Measurements from ENCODE around the gene ING5.
"Not testable (repeated sequence)": the region's sequence is repeated elsewhere in the genome, so short reads cannot be mapped to it uniquely, and the experiment has no call there.

The ING5 gene

DNA sequence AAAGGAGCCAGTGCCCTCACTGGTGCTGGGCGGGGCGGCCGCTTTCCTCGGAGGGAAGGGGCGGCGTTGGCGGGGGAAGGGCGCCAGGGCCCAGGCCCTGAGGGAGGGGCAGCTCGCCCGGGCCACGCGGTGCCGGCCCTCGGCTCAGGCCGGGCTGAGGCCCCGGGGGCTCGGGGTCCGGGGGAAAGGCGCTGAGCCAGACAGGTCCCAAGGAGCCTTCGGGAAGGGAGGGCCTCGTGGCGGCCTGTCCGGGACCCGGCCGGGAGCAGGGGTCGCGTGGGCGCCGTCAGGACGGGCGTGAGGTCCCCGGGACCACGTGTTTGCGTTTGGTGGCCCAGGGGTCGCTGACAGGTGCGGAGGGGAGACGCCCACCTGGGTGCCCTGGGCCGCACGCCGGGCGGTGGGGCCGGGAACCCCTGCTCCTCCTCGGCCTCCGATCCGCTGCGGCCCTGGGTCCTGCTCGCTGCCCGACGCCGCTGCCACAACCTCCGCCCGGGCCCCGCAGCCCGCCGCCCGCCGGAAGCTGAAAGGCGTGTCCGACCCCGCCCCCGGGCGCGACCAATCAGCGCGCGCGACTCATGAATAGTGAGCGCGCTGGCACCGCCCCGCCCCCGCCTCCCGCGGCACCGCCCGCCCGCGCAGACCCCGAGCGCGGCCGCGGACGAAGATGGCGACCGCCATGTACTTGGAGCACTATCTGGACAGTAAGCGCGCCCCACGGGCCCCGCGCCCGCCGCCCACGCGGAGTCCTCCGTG is at the start of gene ING5:
Gene ING5 (plus strand): TSS at position 641 of the 756 bp plus-strand sequence. CDS start 27 bp downstream, at position 668.
- DNase-seq (ENCODE audit: low read depth, low spot score): peak; percentile 43

GRCh38 chr2:241652142-241652541 is 49.7 kb upstream of the ING5 start:
- no peak for DNase-seq (ENCODE audit: low read depth, low spot score)

DNA sequence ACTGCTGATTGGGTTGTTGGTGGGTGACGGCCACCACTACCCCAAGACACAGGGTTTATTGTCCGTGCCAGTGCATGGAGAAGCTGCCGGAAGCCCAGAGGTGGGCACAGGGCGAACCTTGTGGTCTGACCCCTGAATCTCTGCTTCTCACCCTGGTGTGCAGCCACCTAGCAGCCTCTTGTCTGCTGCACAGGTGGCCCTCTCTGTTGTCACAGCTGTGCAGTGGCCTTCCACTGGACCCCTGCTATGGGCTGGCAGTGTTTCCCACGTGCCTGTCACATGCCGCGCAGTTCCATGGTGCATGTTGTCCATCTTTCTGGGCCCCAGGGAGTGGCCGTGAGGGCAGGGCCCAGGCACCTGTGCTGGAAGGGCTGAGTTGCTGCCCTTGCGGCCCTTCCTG is 49.1 kb upstream of the ING5 start:
- DNase-seq (ENCODE audit: low read depth, low spot score): no peak

- DNase-seq (ENCODE audit: low read depth, low spot score): no peak
Measured at GRCh38 chr2:241653210-241653750, 48.6 kb upstream of the ING5 start.

GRCh38 chr2:241654551-241654950 is 47.3 kb upstream of the ING5 start:
- DNase-seq (ENCODE audit: low read depth, low spot score): no peak

GRCh38 chr2:241655516-241656189 is 46.2 kb upstream of the ING5 start:
- DNase-seq (ENCODE audit: low read depth, low spot score): no peak

DNA sequence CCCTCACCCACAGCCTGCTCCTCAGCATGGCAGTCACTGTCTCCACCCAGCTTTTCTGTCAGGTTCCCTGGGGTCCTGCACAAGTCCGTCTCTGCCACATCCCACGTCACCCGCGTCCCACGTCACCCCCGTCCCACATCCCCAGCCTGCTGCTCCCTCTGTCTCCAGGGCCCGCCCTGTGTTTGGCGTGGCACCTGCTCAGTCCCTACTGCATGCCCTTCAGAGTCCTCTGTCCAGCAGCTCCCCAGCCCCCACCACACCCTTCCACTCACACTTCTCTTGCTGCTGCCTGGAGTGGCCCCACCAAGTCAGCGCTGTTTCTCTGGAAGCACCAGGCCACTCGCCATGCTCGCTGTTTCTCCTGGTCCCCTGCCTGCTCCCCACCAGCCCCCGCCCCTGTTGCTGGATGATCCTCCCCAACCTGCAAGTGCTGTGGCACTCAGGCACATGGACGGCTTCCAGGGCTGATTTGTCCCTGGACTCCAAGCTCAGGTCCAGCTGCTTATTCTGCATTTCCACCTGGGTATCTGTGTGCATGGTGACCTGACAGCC is 45.6 kb upstream of the ING5 start:
- no peak for DNase-seq (ENCODE audit: low read depth, low spot score)

GRCh38 chr2:241657786-241658254 is 44.0 kb upstream of the ING5 start:
- no peak for DNase-seq (ENCODE audit: low read depth, low spot score)

GRCh38 chr2:241658296-241658695 is 43.5 kb upstream of the ING5 start:
- DNase-seq (ENCODE audit: low read depth, low spot score): no peak

GRCh38 chr2:241659150-241659739 is 42.6 kb upstream of the ING5 start:
- DNase-seq (ENCODE audit: low read depth, low spot score): no peak

DNA sequence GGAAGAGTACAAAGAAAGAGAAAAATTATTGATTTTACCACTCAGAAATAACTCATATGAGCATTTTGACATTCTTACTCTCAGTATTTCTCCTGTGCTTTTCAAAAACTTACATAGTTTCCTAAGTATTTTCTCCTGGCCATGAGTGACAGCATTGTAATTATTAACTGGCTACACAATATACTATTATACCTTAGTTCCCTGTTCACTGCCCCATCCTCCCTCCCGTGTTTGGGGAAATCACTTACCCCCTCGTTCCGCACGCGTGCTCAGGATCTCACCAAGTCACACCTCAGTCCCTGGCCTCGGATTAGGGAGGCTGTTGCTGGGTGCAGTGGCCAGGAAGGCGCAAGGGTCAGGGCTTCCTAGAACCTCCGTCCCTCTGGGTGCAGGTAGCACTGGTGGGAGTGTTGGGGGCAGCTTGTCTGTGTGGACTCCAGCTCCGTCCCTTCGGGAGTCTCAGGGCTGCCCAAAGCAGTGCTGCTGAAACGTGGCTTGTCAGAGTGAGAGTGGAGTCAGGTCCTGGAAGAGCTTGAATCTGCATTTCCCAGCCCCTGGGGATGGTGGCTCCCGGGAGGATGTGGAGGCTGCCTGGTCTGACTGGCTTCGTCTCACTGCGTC is 41.1 kb upstream of the ING5 start:
- DNase-seq (ENCODE audit: low read depth, low spot score): no peak

- not testable (repeated sequence) for DNase-seq (ENCODE audit: low read depth, low spot score)
Measured at GRCh38 chr2:241662731-241663130, 39.1 kb upstream of the ING5 start.

DNA sequence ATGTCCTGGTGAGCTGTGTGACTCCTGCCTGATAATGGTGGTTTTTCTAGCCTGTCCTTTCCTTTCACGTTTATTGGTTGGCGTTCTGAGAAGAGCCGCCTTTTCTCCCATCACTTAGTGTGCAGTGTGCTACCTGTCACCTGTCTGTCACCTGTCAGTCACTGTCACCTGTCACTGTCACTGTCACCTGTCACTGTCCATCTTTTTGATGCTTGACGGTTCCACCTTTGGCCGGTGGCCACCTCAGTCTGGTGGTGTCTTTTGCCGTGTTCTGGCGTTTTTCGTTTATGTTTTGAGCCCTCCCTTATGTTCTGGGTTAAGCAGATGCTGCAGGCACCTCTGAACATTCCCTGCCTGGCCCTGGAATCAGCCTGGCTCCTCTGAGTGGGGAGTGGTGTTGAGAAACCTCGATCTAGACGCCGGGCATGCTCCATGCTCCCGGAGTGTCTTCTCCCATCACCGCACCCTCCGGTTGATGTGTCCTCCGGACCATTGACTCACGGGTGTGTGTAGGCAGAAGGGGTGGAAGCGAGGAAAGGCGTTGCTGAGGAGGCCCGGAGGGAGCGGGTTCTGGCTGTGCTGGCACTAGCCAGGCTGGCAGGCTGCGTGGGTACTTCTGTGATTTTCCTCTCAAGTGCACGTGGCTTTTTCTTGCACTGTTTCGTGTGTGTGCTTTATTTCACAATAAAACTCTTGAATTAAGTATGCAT is 36.0 kb upstream of the ING5 start:
- no peak for DNase-seq (ENCODE audit: low read depth, low spot score)

DNA sequence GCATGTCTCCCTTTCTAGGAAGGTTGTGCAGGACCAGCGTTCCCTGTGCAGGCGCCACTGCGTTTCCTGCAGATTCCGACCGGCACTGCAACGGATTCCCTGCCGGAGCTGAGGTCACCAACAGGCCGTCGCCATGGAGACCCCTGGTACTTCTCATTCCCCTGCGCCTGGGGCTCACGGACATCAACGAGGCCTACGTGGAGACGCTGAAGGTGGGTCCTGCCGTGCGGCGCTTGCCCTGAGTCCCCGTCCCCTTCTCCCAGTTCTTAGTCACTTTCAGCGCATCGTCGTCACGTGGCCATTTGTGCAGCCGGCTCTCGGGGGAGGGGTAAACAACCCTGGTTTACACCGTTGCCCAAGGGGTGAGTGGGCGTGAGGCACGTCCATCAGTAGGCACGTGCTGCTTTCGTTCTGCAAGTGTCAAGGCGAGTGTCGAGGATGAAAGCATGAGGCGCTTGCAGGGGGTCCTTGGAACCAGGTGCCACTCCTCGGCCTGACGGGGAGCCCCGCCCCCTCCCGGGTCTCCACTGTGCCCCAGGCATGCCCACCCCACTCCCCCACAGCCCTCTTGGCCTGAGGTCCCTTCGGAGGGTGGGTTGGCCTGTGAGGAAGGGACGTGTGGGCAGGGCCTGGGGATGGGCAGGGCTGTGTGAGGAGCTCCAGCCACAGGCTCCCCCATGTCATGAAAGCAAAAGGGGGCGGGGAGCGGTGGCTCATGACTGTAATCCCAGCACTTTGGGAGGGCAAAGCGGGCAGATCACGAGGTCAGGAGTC is 35.0 kb upstream of the ING5 start:
- DNase-seq (ENCODE audit: low read depth, low spot score): no peak

DNA sequence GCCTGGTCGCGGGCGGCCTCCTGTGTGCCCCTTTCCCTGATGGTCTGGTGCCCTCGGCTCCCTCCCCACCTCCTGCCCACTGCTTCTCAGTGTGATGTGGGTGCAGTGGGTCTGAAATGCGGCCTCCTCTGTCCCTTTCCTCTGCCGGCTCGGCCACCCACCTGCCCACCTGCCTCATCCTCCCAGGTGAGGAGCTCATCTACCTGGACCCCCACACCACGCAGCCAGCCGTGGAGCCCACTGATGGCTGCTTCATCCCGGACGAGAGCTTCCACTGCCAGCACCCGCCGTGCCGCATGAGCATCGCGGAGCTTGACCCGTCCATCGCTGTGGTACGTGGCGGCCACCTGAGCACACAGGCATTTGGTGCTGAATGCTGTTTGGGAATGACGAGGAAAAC is 33.5 kb upstream of the ING5 start:
- DNase-seq (ENCODE audit: low read depth, low spot score): no peak

- no peak for DNase-seq (ENCODE audit: low read depth, low spot score)
Measured at GRCh38 chr2:241668839-241669238, 33.0 kb upstream of the ING5 start.

DNA sequence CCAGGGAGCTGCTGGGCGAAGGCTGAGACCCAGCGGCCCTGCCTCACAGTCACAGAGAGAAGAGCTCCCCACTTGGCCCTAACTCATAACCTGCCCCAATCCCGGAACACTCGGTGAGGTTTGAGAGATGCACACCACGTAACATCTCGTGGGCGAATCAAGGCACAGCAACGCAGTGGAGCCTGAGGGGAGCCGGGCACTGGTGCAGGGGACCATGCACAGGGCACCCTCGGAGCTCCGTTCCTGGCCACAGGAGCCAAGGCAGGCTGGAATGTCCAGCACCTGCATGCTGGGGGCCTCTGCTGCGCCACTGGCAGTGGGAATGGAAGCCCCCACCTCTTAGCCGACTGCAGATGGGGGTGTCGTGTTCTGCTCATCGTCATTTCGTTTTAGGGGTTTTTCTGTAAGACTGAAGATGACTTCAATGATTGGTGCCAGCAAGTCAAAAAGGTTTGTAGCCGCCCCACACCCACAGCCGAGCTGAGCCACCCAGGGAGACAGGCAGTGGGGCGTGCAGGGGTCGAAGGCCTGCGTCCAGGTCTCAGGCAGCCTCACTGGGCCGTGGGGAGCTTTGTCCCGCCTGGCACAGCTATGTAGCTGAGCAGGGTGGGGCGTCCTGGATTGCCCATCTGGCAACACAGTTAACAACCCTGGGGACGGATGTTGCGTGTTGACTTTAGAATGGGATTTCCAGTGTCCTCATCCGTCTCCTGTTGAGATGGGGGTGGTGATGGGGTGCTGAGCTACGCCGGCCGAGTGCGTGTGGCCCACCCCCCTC is 31.3 kb upstream of the ING5 start:
- no peak for DNase-seq (ENCODE audit: low read depth, low spot score)

GRCh38 chr2:241671457-241672240 is 30.2 kb upstream of the ING5 start:
- DNase-seq (ENCODE audit: low read depth, low spot score): no peak
